Brain pericyte (primary cell): Measurements from ENCODE around the gene MPP3.
"Not testable (repeated sequence)": the region's sequence is repeated elsewhere in the genome, so short reads cannot be mapped to it uniquely, and the experiment has no call there.

Source experiments
- DNase-seq: peaks from one replicate; pipeline ENCODE4 v3.0.0-alpha.2; 2012; ENCODE audit warnings: low read depth, low spot score

Gene MPP3, protein sequence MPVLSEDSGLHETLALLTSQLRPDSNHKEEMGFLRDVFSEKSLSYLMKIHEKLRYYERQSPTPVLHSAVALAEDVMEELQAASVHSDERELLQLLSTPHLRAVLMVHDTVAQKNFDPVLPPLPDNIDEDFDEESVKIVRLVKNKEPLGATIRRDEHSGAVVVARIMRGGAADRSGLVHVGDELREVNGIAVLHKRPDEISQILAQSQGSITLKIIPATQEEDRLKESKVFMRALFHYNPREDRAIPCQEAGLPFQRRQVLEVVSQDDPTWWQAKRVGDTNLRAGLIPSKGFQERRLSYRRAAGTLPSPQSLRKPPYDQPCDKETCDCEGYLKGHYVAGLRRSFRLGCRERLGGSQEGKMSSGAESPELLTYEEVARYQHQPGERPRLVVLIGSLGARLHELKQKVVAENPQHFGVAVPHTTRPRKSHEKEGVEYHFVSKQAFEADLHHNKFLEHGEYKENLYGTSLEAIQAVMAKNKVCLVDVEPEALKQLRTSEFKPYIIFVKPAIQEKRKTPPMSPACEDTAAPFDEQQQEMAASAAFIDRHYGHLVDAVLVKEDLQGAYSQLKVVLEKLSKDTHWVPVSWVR

GRCh38 chr17:43832976-43833829, at the start of gene MPP3:
Gene MPP3 (minus strand): TSS chr17:43833146. CDS start chr17:43831906, 1,240 bp downstream.
- no peak for DNase-seq

GRCh38 chr17:43881758-43882505, 49.0 kb upstream of the MPP3 start:
- DNase-seq, result no peak

- DNase-seq, result no peak
Measured at GRCh38 chr17:43881181-43881580, 48.2 kb upstream of the MPP3 start.

- DNase-seq, result no peak
Measured at GRCh38 chr17:43880420-43880991, 47.6 kb upstream of the MPP3 start.

DNA sequence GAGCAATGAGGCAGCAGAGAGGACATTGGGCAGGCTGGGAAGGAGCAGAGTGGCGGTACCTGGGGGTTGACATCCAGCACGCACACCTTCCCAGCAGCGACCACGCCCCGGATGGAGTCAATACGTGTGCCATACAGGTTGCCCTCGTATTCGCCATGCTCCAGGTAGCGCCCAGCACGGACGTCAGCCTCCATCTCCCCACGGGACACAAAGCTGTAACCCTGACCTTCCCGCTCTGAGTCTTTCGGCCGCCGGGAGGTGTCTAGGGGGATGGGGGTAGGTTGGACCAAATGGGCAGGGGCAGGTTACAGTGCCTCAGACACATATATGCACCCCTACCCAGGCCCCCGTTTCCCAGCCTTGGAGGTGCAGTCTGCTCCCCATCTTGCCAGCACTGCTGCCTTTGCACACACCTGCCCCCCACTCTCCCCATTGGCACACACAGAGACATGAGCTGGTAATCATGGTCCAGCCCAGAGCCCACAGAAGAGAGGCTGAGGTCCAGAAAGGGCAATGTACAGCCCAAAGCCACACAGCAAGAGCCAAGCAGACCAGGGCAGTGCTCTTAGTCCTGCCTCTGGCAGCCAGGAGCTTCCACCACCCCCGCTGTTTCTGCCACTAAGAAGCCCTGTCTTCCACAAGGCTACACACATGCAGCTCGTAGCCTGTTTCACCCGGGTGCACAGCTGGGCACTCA, 46.9 kb upstream of the MPP3 start:
- no peak for DNase-seq

GRCh38 chr17:43878260-43879175, 45.6 kb upstream of the MPP3 start:
- peak; percentile 31 for DNase-seq

- DNase-seq, result no peak
Measured at GRCh38 chr17:43877451-43878155, 44.7 kb upstream of the MPP3 start.

DNA sequence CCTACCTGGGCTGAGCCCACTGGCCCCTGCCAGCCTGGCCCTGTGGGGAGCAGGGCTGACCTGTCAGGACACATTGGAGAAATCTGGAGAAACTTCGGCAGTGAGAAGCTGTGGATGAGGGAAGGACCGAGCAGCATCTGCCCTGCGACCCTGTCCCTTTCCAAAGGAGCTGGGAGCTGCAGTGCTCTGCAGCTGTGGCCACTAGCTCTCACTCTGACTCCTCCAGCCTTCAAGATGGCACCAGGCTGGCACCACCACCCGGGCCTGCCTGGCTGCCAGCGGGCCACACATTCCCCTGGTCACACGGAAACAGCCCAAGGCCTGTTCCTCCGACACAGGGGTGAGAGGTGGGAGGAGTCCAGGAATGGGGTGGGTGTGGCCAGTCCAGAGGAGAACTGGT, 44.1 kb upstream of the MPP3 start:
- no peak for DNase-seq

DNA sequence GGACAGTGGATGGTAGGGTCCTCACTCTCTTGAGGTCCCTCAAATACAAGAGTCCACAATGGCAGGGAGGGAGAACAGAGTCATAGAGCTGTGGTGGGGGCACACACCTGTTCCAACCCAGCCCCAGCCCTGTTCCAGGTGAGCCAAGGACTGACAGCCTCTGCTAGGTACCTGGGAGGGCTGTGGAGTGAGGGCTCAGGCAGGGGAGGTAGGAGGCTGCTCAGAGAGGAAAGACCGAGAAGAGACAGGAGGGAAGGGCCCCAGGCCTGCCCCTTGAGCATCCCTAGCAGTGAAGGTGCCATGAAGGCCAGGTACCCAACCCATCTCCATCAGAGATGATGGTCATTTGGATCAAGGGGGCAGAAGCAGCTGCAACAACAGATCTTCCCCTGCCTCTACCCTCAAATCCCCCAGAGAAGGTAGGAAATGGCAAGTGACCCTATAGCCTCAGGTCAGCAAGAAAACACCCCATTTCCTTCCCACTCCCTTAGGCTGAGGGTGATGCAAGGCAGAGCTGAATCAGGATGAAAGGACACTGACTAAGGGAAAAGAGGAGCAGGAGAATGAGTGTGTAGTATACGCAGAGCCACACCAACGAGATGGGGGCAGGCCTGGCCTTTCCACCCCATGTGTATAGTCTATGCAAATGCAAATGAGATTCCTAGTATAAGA, 42.7 kb upstream of the MPP3 start:
- no peak for DNase-seq

- no peak for DNase-seq
Measured at GRCh38 chr17:43874293-43874692, 41.3 kb upstream of the MPP3 start.

DNA sequence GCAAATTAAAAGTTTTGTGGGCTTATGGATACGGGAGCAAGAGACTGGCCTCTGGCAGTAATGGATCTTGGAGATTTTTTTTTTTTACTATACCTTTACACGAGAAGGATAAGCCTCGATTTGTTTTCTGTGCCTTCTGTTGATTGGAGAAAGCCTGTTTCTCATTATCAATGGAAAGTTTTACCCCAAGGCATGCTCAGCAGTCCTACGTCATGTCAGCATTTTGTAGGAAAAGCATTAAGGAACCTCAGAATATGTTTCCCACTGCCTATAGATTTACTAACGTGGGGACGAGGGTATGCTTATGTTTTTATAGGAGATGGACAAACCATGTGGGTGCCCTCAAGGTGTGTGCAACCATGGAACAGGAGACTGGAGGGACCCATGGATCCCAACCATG, 40.9 kb upstream of the MPP3 start:
- no peak for DNase-seq

GRCh38 chr17:43873091-43873490, 40.1 kb upstream of the MPP3 start:
- DNase-seq, result no peak

DNA sequence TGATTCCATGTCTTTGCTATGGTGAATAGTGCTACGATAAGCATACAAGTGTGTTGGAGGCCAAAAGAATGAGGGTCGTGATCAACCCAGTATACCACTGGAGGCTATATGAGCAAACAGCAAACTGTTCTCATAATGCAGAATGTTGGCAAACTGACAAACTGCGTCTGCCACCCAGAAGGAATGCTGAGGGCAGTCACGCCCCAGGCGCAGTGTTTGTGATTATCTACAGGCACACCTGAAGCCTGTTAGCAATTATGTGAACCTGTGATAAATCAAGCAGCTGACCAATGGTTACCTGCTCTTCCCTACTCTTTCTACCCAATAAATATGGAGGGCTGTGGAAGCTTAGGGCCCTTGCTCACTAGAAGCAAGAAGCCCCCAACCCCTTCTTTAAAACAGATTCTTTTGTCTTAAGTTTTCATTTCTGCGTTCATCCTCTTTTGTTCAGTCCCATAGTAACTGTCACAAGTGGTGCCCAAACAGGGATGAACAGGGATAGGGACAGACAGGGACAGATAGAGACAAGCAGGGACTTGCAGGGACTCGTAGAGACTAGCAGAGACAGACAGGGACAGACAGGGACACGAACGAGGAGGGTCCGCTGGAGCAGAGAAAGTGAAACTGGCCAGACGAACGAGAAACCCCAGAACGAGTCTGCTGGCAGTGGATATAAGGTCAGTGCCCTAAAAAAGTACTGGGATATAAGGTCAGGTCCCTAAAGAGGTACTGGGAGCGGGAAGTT, 39.2 kb upstream of the MPP3 start:
- DNase-seq, result no peak

DNA sequence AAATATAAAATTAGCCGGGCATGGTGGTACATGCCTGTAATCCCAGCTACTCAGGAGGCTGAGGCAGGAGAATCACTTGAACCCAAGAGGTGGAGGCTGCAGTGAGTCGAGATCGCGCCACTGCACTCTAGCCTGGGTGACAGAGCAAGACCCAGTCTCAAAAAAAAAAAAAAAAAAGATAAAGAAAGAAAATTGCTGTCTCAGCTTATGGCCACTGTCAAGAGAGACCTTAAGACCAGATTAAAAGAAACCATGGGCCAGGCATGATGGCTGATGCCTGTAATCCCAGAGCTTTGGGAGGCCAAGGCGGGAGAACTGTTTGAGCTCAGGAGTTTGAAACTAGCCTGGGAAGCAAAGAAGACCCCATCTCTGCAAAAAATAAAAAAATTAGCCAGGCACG, 36.1 kb upstream of the MPP3 start:
- not testable (repeated sequence) for DNase-seq

DNA sequence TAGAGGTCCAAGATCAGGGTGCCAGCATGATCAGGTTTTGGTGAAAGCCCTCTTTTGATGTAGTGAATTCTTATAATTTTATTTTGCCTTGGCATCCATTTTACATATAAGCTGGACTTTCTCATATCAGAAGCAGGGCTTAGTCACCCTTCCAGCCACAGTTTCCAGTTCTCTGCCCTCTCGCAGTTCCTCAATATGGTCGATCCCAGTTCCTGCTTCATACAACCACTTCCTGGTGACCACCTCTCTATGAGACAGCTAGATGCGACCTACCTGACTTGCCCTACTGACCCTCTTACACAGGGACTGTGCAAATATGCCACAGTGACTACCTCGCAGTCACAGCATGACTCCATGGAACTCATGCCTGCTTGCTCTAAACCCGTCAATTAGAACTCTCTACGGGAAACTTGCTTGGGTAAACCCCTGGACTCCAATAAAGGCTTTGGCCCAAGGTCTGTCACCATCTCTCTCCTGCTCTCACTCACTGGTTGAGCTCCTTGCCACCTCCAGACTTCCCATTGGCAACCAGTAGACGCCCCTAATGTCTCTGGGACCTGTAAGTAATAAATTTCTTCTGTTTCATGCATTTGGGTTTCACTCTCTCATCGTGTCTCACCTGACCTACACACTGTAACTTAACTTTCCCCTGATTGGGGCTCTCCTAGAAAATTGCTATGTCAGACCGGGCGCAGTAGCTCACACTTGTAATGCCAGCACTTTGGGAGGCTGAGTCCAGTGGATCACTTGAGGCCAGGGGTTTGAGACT, 35.5 kb upstream of the MPP3 start:
- no peak for DNase-seq

DNA sequence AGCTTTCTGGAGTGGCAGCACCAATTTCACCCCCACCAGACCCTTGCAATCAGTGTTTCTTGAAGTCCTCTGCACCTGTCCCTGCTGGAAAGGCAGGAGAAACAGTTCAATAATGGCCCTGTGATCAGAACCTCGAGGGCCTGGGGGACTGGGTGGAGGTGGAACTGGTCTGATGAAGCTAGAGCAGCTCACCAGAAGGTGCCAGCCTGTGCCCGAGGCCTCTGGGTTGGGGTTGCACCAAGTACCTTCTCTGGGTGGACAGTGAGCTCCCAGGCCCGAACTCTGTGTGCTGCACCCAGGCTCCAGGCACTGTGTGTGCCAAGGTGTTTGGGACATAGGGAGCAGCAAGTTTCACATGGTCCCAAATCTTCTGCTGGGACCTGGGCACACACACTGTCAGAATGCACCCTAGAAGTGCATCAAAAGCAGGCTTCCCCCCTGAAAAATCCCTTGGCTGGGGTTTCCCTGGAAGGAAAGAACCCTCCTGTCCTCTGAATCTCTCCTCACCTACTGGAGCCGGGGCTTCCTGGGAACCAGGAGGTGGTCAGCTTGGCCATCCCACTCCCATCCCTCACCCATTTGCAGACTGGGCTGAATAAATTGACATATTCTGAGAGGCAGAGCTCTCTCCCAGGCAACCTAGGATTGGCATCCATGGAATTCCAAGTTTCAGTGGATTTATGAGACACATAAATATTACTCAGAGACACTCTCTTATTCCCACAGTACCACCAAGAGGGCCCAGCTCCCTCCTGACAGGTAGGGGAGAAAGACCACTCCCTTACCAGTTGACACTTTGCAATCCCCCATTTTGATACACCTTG, 31.4 kb upstream of the MPP3 start:
- no peak for DNase-seq
